Neural crest cell (in vitro differentiated cells): ENCODE measurements around the gene HYAL1. TPM values are rescaled to one million over a fixed set of nuclear protein-coding genes. Genes with fewer than 3 reads are reported as not detected.

ENCODE experiments used
- DNase-seq: peaks from one replicate; pipeline ENCODE4 v3.0.0; 2021; ENCODE audit warnings: low read depth, mixed read lengths, low spot score
- H3K27ac Mint-ChIP-seq: one replicate; pipeline ENCODE4 v1.8.0; 2021; ENCODE audit warnings: mild to moderate bottlenecking, mixed read lengths; ENCODE audit not compliant: unreplicated experiment
- H3K27me3 Mint-ChIP-seq: 2 replicates; pipeline ENCODE4 v1.8.0; 2021; ENCODE audit warnings: low read depth, mild to moderate bottlenecking, mixed read lengths
- H3K36me3 Mint-ChIP-seq: 2 replicates; pipeline ENCODE4 v1.8.0; 2021; ENCODE audit warnings: low read depth, mild to moderate bottlenecking, mixed read lengths
- H3K4me1 Mint-ChIP-seq: 2 replicates; pipeline ENCODE4 v1.8.0; 2021; ENCODE audit warnings: mixed read lengths
- H3K4me3 Mint-ChIP-seq: one replicate; pipeline ENCODE4 v1.8.0; 2021; ENCODE audit warnings: mild to moderate bottlenecking, mixed read lengths
- H3K9me3 Mint-ChIP-seq: 2 replicates; pipeline ENCODE4 v1.8.0; 2021; ENCODE audit warnings: mixed read lengths
- CTCF ChIP-seq: fragments of 200-600 bp; sonication (generic); conservative IDR thresholded peaks from 2 replicates; pipeline ENCODE4 v1.5.0; 2021; ENCODE audit warnings: antibody characterized with exemption, mild to moderate bottlenecking
- total RNA-seq: library from RNA; stranded (reverse); gene quantifications from 2 replicates; pipeline ENCODE4 v1.2.1, GENCODE V29; 2021

Gene HYAL1
- total RNA-seq, 1 donor from 2014 or later, result 2.5 TPM

- Mint-ChIP-seq H3K36me3 (no peaks in the 10 kb centered on the region), H3K27ac (no peak overlapping the region), H3K4me3 (peak overlapping the region; percentile 49), H3K9me3 (no peaks in the 10 kb centered on the region), H3K27me3 (peaks cover 54% of the 10 kb centered on the region), H3K4me1 (peaks cover 29% of the 10 kb centered on the region)
- TF ChIP-seq CTCF, result no peak
- DNase-seq, result no peak
Observed at GRCh38 chr3:50341537-50341936, 38.2 kb upstream of the HYAL1 start.

GRCh38 chr3:50340448-50341329 is 37.3 kb upstream of the HYAL1 start, which contains the start of gene RASSF1:
Gene RASSF1 (minus strand): TSS chr3:50340836. CDS start chr3:50340805, 31 bp downstream.
- Mint-ChIP-seq H3K9me3 (no peaks in the 10 kb centered on the region), H3K4me1 (peaks cover 31% of the 10 kb centered on the region), H3K36me3 (no peaks in the 10 kb centered on the region), H3K27ac (no peak within 1 kb of the TSS), H3K27me3 (peaks cover 50% of the 10 kb centered on the region), H3K4me3 (peak within 1 kb of the TSS; percentile 96)
- no peak for DNase-seq
- no peak for TF ChIP-seq CTCF

DNA sequence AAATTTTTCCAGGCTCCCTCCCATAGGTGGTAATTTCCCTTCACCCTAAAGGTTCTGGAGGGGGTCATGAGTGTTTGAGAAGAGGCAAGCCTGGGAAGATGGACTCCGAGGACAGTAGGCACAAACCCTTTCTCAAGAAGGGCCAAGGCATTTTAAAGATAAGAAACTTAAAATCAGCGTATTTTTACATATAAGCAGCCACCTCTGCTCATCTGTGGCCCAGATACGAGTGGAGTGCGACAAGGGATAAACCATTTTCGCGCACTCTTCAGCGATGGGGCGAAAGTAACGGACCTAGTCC is 36.7 kb upstream of the HYAL1 start:
- H3K36me3 Mint-ChIP-seq, result no peaks in the 10 kb centered on the region
- H3K27me3 Mint-ChIP-seq, result peaks cover 47% of the 10 kb centered on the region
- no peak overlapping the region for H3K27ac Mint-ChIP-seq
- no peak for DNase-seq
- peak overlapping the region; percentile 96 for H3K4me3 Mint-ChIP-seq
- no peaks in the 10 kb centered on the region for H3K9me3 Mint-ChIP-seq
- TF ChIP-seq CTCF, result no peak
- H3K4me1 Mint-ChIP-seq, result peaks cover 30% of the 10 kb centered on the region

GRCh38 chr3:50339485-50340146 is 36.2 kb upstream of the HYAL1 start:
- Mint-ChIP-seq H3K27ac (peak overlapping the region; percentile 5), H3K4me3 (peak overlapping the region; percentile 96), H3K9me3 (no peaks in the 10 kb centered on the region), H3K36me3 (no peaks in the 10 kb centered on the region), H3K4me1 (peaks cover 30% of the 10 kb centered on the region), H3K27me3 (peaks cover 44% of the 10 kb centered on the region)
- TF ChIP-seq CTCF, result no peak
- no peak for DNase-seq

DNA sequence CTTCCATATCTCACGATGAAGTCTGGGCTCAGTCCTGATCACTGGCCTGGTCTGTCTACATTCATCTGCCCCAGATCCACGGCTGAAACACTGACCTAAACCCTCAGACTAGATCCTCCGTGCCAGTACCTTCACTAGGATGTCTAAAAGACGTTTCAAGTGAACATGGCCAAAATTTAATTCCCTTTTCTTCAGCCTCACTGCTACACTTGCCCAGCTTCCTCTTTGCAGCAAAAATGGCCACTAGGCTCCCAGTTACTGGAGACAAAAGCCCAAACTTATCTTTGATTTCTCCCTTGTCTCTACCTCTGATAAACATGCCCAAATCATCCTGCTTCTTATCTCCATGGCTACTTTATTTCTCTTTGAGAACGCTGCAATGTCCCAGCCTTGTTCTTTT is 35.6 kb upstream of the HYAL1 start:
- Mint-ChIP-seq H3K27me3 (peaks cover 43% of the 10 kb centered on the region), H3K4me1 (peaks cover 35% of the 10 kb centered on the region), H3K9me3 (no peaks in the 10 kb centered on the region), H3K36me3 (no peaks in the 10 kb centered on the region), H3K4me3 (peak overlapping the region; percentile 96), H3K27ac (no peak overlapping the region)
- no peak for DNase-seq
- TF ChIP-seq CTCF, result no peak
